GM12878 (cell line): Measurements from ENCODE around the gene FZD8. TPM values are rescaled to one million over a fixed set of nuclear protein-coding genes. Genes with fewer than 3 reads are reported as not detected.
A peak's percentile ranks its signal among the peaks of the same experiment; 100 is the strongest.

Experiments used
- ATAC-seq: fragments of 200-7000 bp; cut with Tn5 transposase; 3 replicates; pipeline ENCODE4 v1.9.1; 2020; ENCODE audit warnings: mild to moderate bottlenecking, moderate library complexity
- BruUV-seq: library from RNA; stranded (reverse); fragments of 400-500 nt; replicated peaks from 2 replicates; lab custom pipeline; 2021; lab: Mats Ljungman, UMichigan
- CTCF ChIA-PET: fragments of 300-600 bp; sonication (Branson Sonifier 250); formaldehyde crosslinking; extraction: SDS; loops from one replicate; lab custom pipeline; 2021; ENCODE audit warnings: inconsistent platforms; lab: Yijun Ruan, JAX
- POLR2A ChIA-PET: fragments of 350-600 bp; formaldehyde crosslinking; extraction: SDS; loops from one replicate; lab custom pipeline; 2021; ENCODE audit warnings: inconsistent platforms; lab: Charles Lee
- RAD21 ChIA-PET: fragments of 300-600 bp; sonication (Branson Sonifier 250); formaldehyde crosslinking; loops from one replicate; lab custom pipeline; 2023; ENCODE audit warnings: antibody characterized with exemption; ENCODE audit not compliant: unreplicated experiment; lab: Charles Lee
- SMC1A ChIA-PET: fragments of 300-600 bp; sonication (Branson Sonifier 250); formaldehyde crosslinking; loops from one replicate; lab custom pipeline; 2023; ENCODE audit not compliant: unreplicated experiment, uncharacterized antibody; lab: Charles Lee
- DNase-seq: peaks from one replicate; pipeline ENCODE4 v3.0.0-alpha.2; 2011; ENCODE audit warnings: low read depth, low spot score
- FAIRE-seq: peaks from 3 replicates; lab custom pipeline; 2011; peaks lifted over from hg19 to GRCh38; lab: Jason Lieb, UNC
- H2AFZ ChIP-seq: 2 replicates; pipeline ENCODE4 v1.6.0; 2011; ENCODE audit warnings: low read depth, low read length, control low read depth; ENCODE audit not compliant: control insufficient read depth
- H3K27ac ChIP-seq: 2 replicates; pipeline ENCODE4 v1.5.1; 2011; ENCODE audit warnings: control low read depth; ENCODE audit not compliant: control insufficient read depth, insufficient read depth
- H3K27me3 ChIP-seq, 2 experiments: replicated peaks in 1 of 2; 2 replicates each; pipeline versions ENCODE4 v1.6.0 to v1.6.1; 2011; ENCODE audit warnings: low read length in 1 of 2; ENCODE audit not compliant: control insufficient read depth in 2 of 2, insufficient read depth in 2 of 2
- H3K36me3 ChIP-seq, 2 experiments: 2 replicates each; pipeline ENCODE4 v1.5.1; 2011; ENCODE audit warnings: low read length in 1 of 2; ENCODE audit not compliant: control insufficient read depth in 2 of 2, insufficient read depth in 2 of 2
- H3K4me1 ChIP-seq: 2 replicates; pipeline ENCODE4 v1.6.1; 2011; ENCODE audit warnings: mild to moderate bottlenecking, low read length, moderate library complexity, mixed read lengths; ENCODE audit not compliant: control insufficient read depth, insufficient read depth
- H3K4me2 ChIP-seq: 2 replicates; pipeline ENCODE4 v1.6.0; 2011; ENCODE audit warnings: control low read depth; ENCODE audit not compliant: control insufficient read depth, insufficient read depth
- H3K4me3 ChIP-seq: fragments of 200-600 bp; sonication (generic); 2 replicates; pipeline ENCODE4 v1.5.1; 2016
- H3K79me2 ChIP-seq: 2 replicates; pipeline ENCODE4 v1.6.0; 2011; ENCODE audit warnings: low read length; ENCODE audit not compliant: control insufficient read depth, insufficient read depth
- H3K9ac ChIP-seq: 2 replicates; pipeline ENCODE4 v1.8.0; 2011; ENCODE audit warnings: low read length, control low read depth, mixed read lengths; ENCODE audit not compliant: control insufficient read depth, insufficient read depth
- H3K9me3 ChIP-seq: replicated peaks from 3 replicates; pipeline ENCODE4 v1.5.1; 2011; ENCODE audit warnings: mild to moderate bottlenecking, low read length; ENCODE audit not compliant: control insufficient read depth, insufficient read depth
- H4K20me1 ChIP-seq: 2 replicates; pipeline ENCODE4 v1.6.0; 2011; ENCODE audit not compliant: control insufficient read depth, insufficient read depth
- CTCF ChIP-seq, 3 experiments: IDR thresholded peaks in 2 of 3; conservative IDR thresholded peaks in 1 of 3; 2 replicates each; pipeline ENCODE4 v1.5.1; 2011; ENCODE audit warnings: low read depth in 3 of 3, low read length in 3 of 3, mild to moderate bottlenecking in 3 of 3, control low read depth in 2 of 3, moderate library complexity in 2 of 3, inconsistent platforms in 1 of 3, mixed read lengths in 1 of 3; ENCODE audit not compliant: control insufficient read depth in 2 of 3, insufficient read depth in 1 of 3; ENCODE audit errors: extremely low read depth in 1 of 3
- HSF1 ChIP-seq: fragments of 150-350 bp; IDR thresholded peaks from 2 replicates; pipeline ENCODE4 v1.6.1; 2014; ENCODE audit warnings: mild to moderate bottlenecking, low read depth, low read length
- JUND ChIP-seq: IDR thresholded peaks from 2 replicates; pipeline ENCODE4 v1.6.1; 2012; ENCODE audit warnings: low read depth, mild to moderate bottlenecking, low read length, improper control_type of control experiment, moderate library complexity
- RFX5 ChIP-seq: IDR thresholded peaks from 2 replicates; pipeline ENCODE4 v1.6.1; 2011; ENCODE audit warnings: low read depth, low read length, improper control_type of control experiment
- SREBF1 ChIP-seq: IDR thresholded peaks from 2 replicates; pipeline ENCODE4 v1.6.1; 2012; ENCODE audit warnings: mild to moderate bottlenecking, low read length
- STAT1 ChIP-seq: fragments of 450-650 bp; conservative IDR thresholded peaks from 2 replicates; pipeline ENCODE4 v1.6.1; 2014; ENCODE audit warnings: antibody characterized with exemption, mild to moderate bottlenecking
- ZNF274 ChIP-seq: IDR thresholded peaks from one replicate; pipeline ENCODE4 v1.8.0; 2011; ENCODE audit not compliant: insufficient read length, insufficient read depth
- WGBS: methylation state at CpG from one replicate; pipeline ENCODE4 v1.1.6; 2016; ENCODE audit warnings: low lambda C conversion rate; ENCODE audit not compliant: insufficient replicate concordance, insufficient coverage; ENCODE audit errors: missing lambda C conversion rate; 5-methylcytosine and 5-hydroxymethylcytosine counted together
- in situ Hi-C: fragments of 300-500 bp; cut with MboI; formaldehyde crosslinking; loops from 9 replicates; pipeline ENCODE4 v1.14.3; 2018; ENCODE audit warnings: mixed read lengths
- intact Hi-C: fragments of 100-400 bp; cut with micrococcal nuclease; formaldehyde crosslinking; loops from one replicate; pipeline ENCODE4 v1.14.2; 2022; ENCODE audit not compliant: unreplicated experiment
- polyA plus RNA-seq, 11 experiments: library from polyadenylated mRNA; depleted of rRNA in 4 of 11; unstranded in 6 of 11; stranded (reverse) in 5 of 11; fragments of >200 nt; fragmentation: Nextera tagmentation in 4 of 11; fragmentation: Illumina TruSeq in 1 of 11; extraction: Ambion mirVana in 4 of 11; extraction: Trizol in 1 of 11; gene quantifications; 1 replicate in 1 of 11; 2 replicates in 10 of 11; pipeline versions ENCODE4 v1.2.1 to v1.2.3, GENCODE V29; 2011 to 2016; ENCODE audit warnings: inconsistent platforms in 2 of 11, missing spikeins in 2 of 11, low read depth in 1 of 11
- total RNA-seq, 4 experiments: library from RNA; depleted of rRNA in 3 of 4; stranded (reverse); fragments of >200 nt in 3 of 4; fragmentation: Illumina TruSeq in 1 of 4; extraction: Trizol in 1 of 4; gene quantifications; 2 replicates each; pipeline versions ENCODE4 v1.2.1 to v1.2.3, GENCODE V29; 2013 to 2021

The FZD8 gene
- total and polyA plus RNA-seq, 10 of the 15 experiments (the other 5 are each of a cell fraction or from before 2014, with no cell fraction given), result 0.03 to 0.72 (median 0.10) TPM; not detected in 3

- in situ Hi-C loops, result no loop called here
- RAD21 ChIA-PET, result interaction anchor here (0.7 to 1.3 kb wide), 2 partner anchors 37 to 149 kb away, joined by 3 read pairs; no protein-coding TSS in a partner anchor
- Histone ChIP-seq H3K36me3 (no peaks in the 10 kb centered on the region), H4K20me1 (no peaks in the 10 kb centered on the region), H3K4me2 (no peak overlapping the region), H3K4me3 (no peak overlapping the region), H3K4me1 (no peaks in the 10 kb centered on the region), H3K27me3 (peaks cover 0 to 7% of the 10 kb centered on the region in 2 experiments; a peak in 2 of 4 replicates), H3K9me3 (no peaks in the 10 kb centered on the region; the same call in 2 of the 3 replicates), H3K27ac (no peak overlapping the region), H3K79me2 (no peaks in the 10 kb centered on the region), H3K9ac (no peak overlapping the region), H2AFZ (no peak overlapping the region)
- CTCF ChIA-PET, result interaction anchor here (1.3 to 1.6 kb wide), 3 partner anchors 17 to 1281 kb away, joined by 3 read pairs; no protein-coding TSS in a partner anchor
- BruUV-seq, result no TSS peak
- intact Hi-C loops, result no loop called here
- ATAC-seq, result no peak
- no peak for DNase-seq
- WGBS, result 0% methylated on average over 2 of the region's 2 CpGs
- FAIRE-seq, result no peak
- SMC1A ChIA-PET, result interaction anchor here (1.5 kb wide), 1 partner anchor 36 kb away, joined by 3 read pairs; no protein-coding TSS in a partner anchor
- TF ChIP-seq RFX5 (no peak), STAT1 (no peak), JUND (no peak), HSF1 (no peak), ZNF274 (no peak), SREBF1 (no peak), CTCF (IDR thresholded peaks at IDR 0.05 in 2 of 3, conservative IDR thresholded peaks at IDR 0.05 in 1 of 3; ENCODE audit: control insufficient read depth in 2 of 3, extremely low read depth in 1 of 3, insufficient read depth in 1 of 3, low read depth in 3 of 3, low read length in 3 of 3) (0 out of 6 replicates have a peak, but pooled peaks of 1 of the 3 experiments have one; percentile 11)
- POLR2A ChIA-PET, result no interaction called here
Observed at GRCh38 chr10:35600193-35600592, 41.9 kb downstream of the FZD8 start.
